A673 (cell line): ENCODE data around the gene CYTH1.

Source experiments
- CTCF ChIP-seq: fragments of 300-800, 200-600 bp; sonication (generic); conservative IDR thresholded peaks from 2 replicates; pipeline ENCODE4 v1.5.1; 2017; ENCODE audit warnings: low read depth, mild to moderate bottlenecking, antibody characterized with exemption, low read length, moderate library complexity, mixed read lengths
- EZH2 ChIP-seq: fragments of 200-600 bp; sonication (generic); IDR thresholded peaks from 2 replicates; pipeline ENCODE4 v1.6.1; 2017; ENCODE audit warnings: borderline replicate concordance, low read depth, mild to moderate bottlenecking, mixed read lengths, antibody characterized with exemption, low read length; ENCODE audit not compliant: poor library complexity, severe bottlenecking

GRCh38 chr17:78771758-78772382 lies 10.2 kb downstream of the CYTH1 start:
- TF ChIP-seq EZH2 (no peak), CTCF (no peak)
